ENCODE data around the gene HSD17B2. TPM values are rescaled to one million over a fixed set of nuclear protein-coding genes. Genes with fewer than 3 reads are reported as not detected.

Gene HSD17B2
- polyA plus RNA-seq, 1 experiment: 14.1 TPM

GRCh38 chr16:82059161-82059982, 24.3 kb downstream of the HSD17B2 start:
- POLR2A ChIA-PET: no interaction called here
- no peak overlapping the region for H3K27ac ChIP-seq (ENCODE audit: low read depth, low read length)
- DNase-seq (ENCODE audit: low read depth, low spot score): no peak

GRCh38 chr16:82059983-82060421, 24.9 kb downstream of the HSD17B2 start:
- ChIA-PET CTCF (interaction anchor here (1.0 kb wide), 1 partner anchor 13 kb away, joined by 4 read pairs; no protein-coding TSS in a partner anchor), POLR2A (no interaction called here)
- no peak overlapping the region for H3K4me3 ChIP-seq (ENCODE audit: low read depth, low read length)
- no peak for TF ChIP-seq CTCF (IDR thresholded peaks at IDR 0.05; ENCODE audit: low read depth, low read length)
- H3K9me3 ChIP-seq (ENCODE audit: control insufficient read depth, insufficient read depth, low read length): no peaks in the 10 kb centered on the region
- H3K27me3 ChIP-seq (ENCODE audit: control insufficient read depth, insufficient read depth, low read length): no peaks in the 10 kb centered on the region
- no peak overlapping the region for H3K27ac ChIP-seq (ENCODE audit: low read depth, low read length)
- no peak for DNase-seq (ENCODE audit: low read depth, low spot score)

More at GRCh38 chr16:82059161-82059982, 24.3 kb downstream of the HSD17B2 start:
- no peak for TF ChIP-seq CTCF (IDR thresholded peaks at IDR 0.05; ENCODE audit: low read depth, low read length)
- Histone ChIP-seq H3K4me3 (ENCODE audit: low read depth, low read length) (no peak overlapping the region), H3K27me3 (ENCODE audit: control insufficient read depth, insufficient read depth, low read length) (peaks cover 2% of the 10 kb centered on the region), H3K9me3 (ENCODE audit: control insufficient read depth, insufficient read depth, low read length) (no peaks in the 10 kb centered on the region)
- CTCF ChIA-PET: no interaction called here

DNA sequence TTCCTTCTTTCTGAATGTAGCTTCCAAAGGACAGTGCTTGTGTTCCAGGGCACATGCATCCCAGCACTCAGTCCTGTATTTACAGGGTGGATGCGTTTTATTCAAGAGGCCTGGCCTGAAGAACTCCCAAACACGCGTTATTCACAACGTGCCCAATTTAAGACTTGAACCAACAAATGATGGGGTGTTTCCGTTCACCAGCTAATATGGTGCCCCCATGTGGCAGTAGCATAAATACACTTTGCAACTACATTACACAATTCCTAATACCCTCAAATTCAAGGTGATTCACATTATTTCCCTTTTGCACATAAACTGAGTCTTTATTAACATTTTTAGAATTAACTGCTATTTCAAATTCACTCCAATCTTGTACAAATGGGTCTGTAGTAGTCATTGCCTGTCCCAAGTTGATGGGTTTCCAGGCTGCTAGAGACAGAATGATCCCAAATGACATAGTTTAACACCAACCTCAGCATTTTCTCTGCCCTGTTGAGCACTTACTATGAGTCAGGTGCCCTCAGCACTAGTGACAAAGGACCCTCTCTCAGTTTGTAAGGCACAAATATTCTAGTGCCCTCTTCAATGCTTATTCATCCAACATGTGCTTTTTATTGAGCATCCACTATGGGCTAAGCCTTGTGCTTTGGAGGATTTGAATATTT, 26.9 kb downstream of the HSD17B2 start:
- Histone ChIP-seq H3K4me3 (ENCODE audit: low read depth, low read length) (no peak overlapping the region), H3K27me3 (ENCODE audit: control insufficient read depth, insufficient read depth, low read length) (no peaks in the 10 kb centered on the region), H3K27ac (ENCODE audit: low read depth, low read length) (peak overlapping the region; percentile 63), H3K9me3 (ENCODE audit: control insufficient read depth, insufficient read depth, low read length) (no peaks in the 10 kb centered on the region)
- DNase-seq (ENCODE audit: low read depth, low spot score): no peak
- TF ChIP-seq CTCF (IDR thresholded peaks at IDR 0.05; ENCODE audit: low read depth, low read length): peak; percentile 46
- ChIA-PET POLR2A (interaction anchor here (1.0 kb wide), 1 partner anchor 18 kb away, joined by 3 read pairs; no protein-coding TSS in a partner anchor), CTCF (interaction anchor here (0.8 to 1.1 kb wide), 3 partner anchors 21 to 31 kb away, joined by 3 to 4 read pairs (median 4); no protein-coding TSS in a partner anchor)

- no peaks in the 10 kb centered on the region for H3K27me3 ChIP-seq (ENCODE audit: control insufficient read depth, insufficient read depth, low read length)
- no peak overlapping the region for H3K4me3 ChIP-seq (ENCODE audit: low read depth, low read length)
- TF ChIP-seq CTCF (IDR thresholded peaks at IDR 0.05; ENCODE audit: low read depth, low read length): no peak
- no peaks in the 10 kb centered on the region for H3K9me3 ChIP-seq (ENCODE audit: control insufficient read depth, insufficient read depth, low read length)
- H3K27ac ChIP-seq (ENCODE audit: low read depth, low read length): peak overlapping the region; percentile 63
- ChIA-PET CTCF (no interaction called here), POLR2A (interaction anchor here (1.0 kb wide), 1 partner anchor 19 kb away, joined by 3 read pairs; no protein-coding TSS in a partner anchor)
- DNase-seq (ENCODE audit: low read depth, low spot score): peak; percentile 34
Observed at GRCh38 chr16:82062645-82063058, 27.6 kb downstream of the HSD17B2 start.

Measured in AG04450 (cell line).